NCI-H748 (cell line): ENCODE results near the gene ZNRF2.
"Not testable (repeated sequence)": the region's sequence is repeated elsewhere in the genome, so short reads cannot be mapped to it uniquely, and the experiment has no call there.

Experiments
- DNase-seq: peaks from one replicate; lab custom pipeline; 2025; ENCODE audit not compliant: unreplicated experiment; lab: John Stamatoyannopoulos, UW

ZNRF2 gene

DNA sequence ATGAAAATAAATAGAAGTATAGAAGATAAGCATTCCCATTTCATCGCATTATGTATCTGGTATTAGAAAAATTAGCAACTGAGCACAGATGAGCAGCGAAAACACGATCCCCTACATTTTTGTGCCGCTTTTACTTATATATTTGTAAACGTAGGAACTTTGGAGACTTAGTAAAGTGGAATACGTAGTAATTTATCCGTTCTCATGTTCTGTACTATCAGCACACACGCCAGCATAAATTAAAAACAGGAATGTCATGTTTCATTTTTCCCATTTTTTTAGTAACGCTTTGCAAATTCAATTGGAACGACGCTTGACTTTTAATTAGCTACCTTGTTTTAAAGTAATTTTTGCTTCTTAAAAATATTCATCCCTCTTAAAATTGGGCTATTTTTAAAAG is 2.4 kb downstream of the ZNRF2 start:
- DNase-seq, result no peak

GRCh38 chr7:30287625-30288024 is 3.2 kb downstream of the ZNRF2 start:
- not testable (repeated sequence) for DNase-seq

- DNase-seq, result not testable (repeated sequence)
These were observed 5.2 kb downstream of the ZNRF2 start for GRCh38 chr7:30289634-30290033.

- DNase-seq, result not testable (repeated sequence)
These were observed 5.9 kb downstream of the ZNRF2 start for GRCh38 chr7:30290317-30290716.

GRCh38 chr7:30292416-30293038 is 8.1 kb downstream of the ZNRF2 start:
- DNase-seq, result not testable (repeated sequence)

- not testable (repeated sequence) for DNase-seq
These were observed 11.9 kb downstream of the ZNRF2 start for GRCh38 chr7:30296304-30296703.

- DNase-seq, result not testable (repeated sequence)
These were observed 13.1 kb downstream of the ZNRF2 start for GRCh38 chr7:30297499-30297898.

GRCh38 chr7:30298409-30298808 is 14.0 kb downstream of the ZNRF2 start:
- DNase-seq, result not testable (repeated sequence)

GRCh38 chr7:30301751-30302150 is 17.4 kb downstream of the ZNRF2 start:
- DNase-seq, result no peak

- no peak for DNase-seq
These were observed 18.4 kb downstream of the ZNRF2 start for GRCh38 chr7:30302656-30303311.

GRCh38 chr7:30303312-30304039 is 19.1 kb downstream of the ZNRF2 start:
- DNase-seq, result no peak

DNA sequence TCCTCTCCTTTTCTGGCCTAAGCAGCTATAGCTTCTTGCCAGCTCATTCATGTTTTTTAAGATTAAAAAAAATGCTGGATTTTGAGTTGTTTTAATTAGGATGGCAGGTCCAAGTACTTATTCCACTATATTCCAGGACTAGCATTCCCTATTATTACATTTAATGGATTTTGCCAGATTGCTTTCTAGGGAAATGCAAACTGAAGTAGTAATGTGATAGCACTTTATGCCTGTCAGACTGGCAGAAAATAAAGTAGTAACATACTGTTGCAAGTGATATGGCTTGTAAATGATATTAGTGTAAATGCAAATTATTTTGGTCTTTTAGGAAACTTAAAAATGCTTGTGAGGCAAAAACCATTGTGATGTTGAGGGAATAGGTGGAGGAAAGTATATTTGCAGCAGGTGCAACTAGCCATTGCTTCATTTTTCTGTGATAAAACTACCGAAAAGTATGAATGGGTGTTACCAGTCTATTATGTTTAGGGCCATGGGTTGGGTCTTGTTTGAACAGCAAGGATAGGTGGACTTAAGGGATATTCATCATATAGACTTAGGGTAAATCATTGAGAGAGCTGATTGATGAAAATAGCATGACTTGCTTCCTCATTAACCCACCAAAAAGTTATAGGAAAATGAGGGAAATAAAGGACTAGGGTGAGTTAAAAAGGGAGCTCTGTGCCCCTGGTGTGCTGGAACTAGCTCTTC is 19.9 kb downstream of the ZNRF2 start:
- peak; percentile 33 for DNase-seq

DNA sequence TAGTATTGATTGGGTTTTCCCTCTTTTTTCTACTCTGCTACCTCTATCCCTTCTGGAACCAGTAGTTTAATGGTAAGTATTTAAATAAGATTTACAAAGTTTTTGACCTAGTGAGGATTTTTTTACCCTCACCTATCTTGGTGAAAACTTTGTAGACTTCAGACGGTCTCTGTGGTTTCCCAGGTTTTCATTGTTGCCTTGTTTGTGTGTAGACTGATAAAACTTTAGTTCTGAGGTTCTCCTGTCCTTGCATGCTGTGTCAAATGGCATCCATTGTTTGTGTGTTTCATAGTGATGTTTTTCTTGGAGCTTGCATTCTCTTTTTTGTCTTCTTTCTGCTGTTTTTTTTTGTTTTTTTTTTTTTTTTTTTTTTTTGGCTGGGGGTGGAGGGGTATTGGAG is 22.6 kb downstream of the ZNRF2 start:
- DNase-seq, result no peak

DNA sequence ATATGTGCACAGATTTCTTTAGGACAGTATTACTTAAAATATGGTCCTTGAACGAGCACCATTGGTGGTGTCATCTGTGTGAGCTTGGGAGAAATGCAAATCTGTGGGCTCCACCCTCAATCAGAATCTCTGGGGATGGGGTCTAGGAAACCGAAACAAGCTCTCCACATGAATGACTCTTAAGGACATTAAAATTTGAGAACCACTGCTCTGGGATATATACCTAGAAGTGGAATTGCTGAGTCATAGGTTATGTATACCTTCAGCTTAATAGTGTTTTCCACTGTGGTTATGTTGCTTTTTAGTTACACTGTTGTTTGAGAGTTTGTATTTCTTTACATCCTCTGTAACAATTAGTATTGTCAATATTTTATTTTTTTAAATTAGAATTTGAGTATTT is 24.0 kb downstream of the ZNRF2 start:
- peak; percentile 15 for DNase-seq

- no peak for DNase-seq
These were observed 24.9 kb downstream of the ZNRF2 start for GRCh38 chr7:30309302-30309701.

DNA sequence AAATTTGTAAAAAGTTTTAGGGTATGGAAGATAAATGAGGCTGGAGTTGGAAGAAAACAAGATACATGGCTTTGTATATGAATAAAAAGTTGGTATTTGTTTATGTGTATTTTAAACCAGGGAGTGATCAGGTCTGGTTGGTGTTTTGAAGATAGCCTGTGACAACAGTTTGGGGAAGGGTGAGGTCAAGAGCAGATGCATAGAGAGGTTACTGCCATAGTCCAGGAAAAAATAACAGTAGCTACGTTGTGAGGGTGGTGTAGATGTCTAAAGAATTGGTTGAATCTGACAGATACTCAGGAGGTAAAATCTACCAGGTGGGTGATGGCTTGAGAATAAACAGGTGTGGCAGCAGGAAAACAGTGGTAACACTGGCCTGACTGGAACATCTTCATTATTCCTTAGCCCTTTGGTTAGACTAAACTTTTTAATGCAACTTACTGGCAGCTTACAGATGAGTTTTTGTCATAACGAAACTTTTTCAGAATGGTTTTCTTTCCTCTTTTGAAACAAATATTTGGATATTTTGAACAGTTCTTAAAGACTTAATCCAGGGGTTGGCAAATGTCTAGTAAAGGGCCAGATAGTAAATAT is 25.5 kb downstream of the ZNRF2 start:
- DNase-seq, result no peak

DNA sequence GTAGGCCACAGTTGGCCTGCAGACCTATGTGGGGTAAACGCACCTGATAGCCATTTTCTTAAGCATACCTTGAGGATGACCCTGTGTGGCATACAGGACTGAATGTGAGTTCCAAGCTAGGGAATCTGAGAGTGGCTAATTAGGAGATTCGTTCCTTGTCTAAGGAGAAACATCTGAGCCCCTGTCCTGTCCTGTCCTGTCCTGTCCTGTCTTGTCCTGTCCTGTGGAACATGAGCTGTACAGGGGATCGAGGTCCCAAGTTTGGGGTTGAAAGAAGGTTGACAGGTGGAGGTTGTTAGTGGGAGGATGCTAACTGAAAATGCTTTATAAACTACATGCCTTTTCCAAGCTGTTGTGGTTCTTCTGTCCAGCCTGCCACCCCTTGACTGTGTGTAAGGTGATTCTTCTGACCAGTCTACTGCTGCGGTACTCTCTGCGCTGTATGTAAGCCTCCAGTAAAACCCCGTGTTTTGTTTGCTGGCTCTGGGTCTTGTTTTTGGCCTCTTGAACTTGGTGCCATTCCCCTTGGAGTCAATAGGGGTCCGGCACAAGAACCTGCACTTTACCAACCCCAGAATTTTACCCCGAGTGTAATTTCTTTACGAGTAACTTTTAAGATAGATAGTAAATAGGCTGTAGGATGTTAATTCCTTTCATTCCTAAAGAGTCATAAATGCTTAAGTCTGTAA is 26.4 kb downstream of the ZNRF2 start:
- DNase-seq, result no peak

DNA sequence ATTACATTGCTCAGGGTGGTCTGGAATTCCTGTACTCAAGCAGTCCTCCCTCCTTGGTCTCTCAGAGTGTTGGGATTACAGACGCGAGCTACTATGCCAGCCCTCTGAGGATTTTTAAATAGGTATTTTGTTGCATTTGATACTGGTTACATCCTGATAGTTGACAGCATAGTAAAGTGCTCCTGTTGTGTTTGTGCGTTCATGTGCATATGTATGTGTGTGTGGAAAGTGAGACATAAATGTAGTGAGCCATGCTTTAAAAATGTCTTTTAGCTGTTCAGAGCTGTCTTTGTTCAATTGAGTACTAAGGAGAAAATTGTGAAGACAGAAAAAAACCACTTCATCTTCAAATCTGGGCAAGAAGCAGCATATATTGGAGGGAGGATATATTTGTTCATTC is 27.8 kb downstream of the ZNRF2 start:
- DNase-seq, result no peak

- no peak for DNase-seq
These were observed 29.0 kb downstream of the ZNRF2 start for GRCh38 chr7:30313348-30313747.

GRCh38 chr7:30313793-30314192 is 29.4 kb downstream of the ZNRF2 start:
- DNase-seq, result no peak

- no peak for DNase-seq
These were observed 31.2 kb downstream of the ZNRF2 start for GRCh38 chr7:30315589-30315988.
